H9 (cell line): Measurements from ENCODE around the gene PRR5L. TPM values are rescaled to one million over a fixed set of nuclear protein-coding genes. Genes with fewer than 3 reads are reported as not detected.

ENCODE experiments used
- DNase-seq: peaks from one replicate; pipeline ENCODE4 v3.0.0-alpha.2; 2017
- H2AFZ ChIP-seq: one replicate; pipeline ENCODE4 v1.6.1; 2013; ENCODE audit warnings: mild to moderate bottlenecking, low read length, control low read depth, moderate library complexity
- H2AK5ac ChIP-seq: 2 replicates; pipeline ENCODE4 v1.6.1; 2013; ENCODE audit warnings: low read length, control low read depth, mixed read lengths; ENCODE audit not compliant: insufficient read length
- H2BK120ac ChIP-seq: one replicate; pipeline ENCODE4 v1.6.1; 2013; ENCODE audit warnings: low read depth, mild to moderate bottlenecking, low read length, control low read depth, inconsistent platforms; ENCODE audit not compliant: poor library complexity, severe bottlenecking
- H2BK12ac ChIP-seq: 2 replicates; pipeline ENCODE4 v1.6.1; 2013; ENCODE audit warnings: low read length, control low read depth, mixed read lengths, low read depth; ENCODE audit not compliant: insufficient read length
- H2BK15ac ChIP-seq: 2 replicates; pipeline ENCODE4 v1.6.1; 2013; ENCODE audit warnings: low read depth, low read length, control low read depth
- H2BK20ac ChIP-seq: one replicate; pipeline ENCODE4 v1.6.1; 2013; ENCODE audit warnings: low read depth, mild to moderate bottlenecking, low read length, control low read depth, inconsistent platforms; ENCODE audit not compliant: poor library complexity, severe bottlenecking
- H2BK5ac ChIP-seq: 2 replicates; pipeline ENCODE4 v1.6.1; 2013; ENCODE audit warnings: low read length, control low read depth, mixed read lengths; ENCODE audit not compliant: insufficient read length
- H3K14ac ChIP-seq: 2 replicates; pipeline ENCODE4 v1.6.1; 2013; ENCODE audit warnings: low read length, control low read depth; ENCODE audit not compliant: insufficient read depth
- H3K18ac ChIP-seq: 2 replicates; pipeline ENCODE4 v1.6.1; 2013; ENCODE audit warnings: low read depth, mild to moderate bottlenecking, mixed read lengths, low read length, control low read depth; ENCODE audit not compliant: insufficient read length
- H3K23ac ChIP-seq: 2 replicates; pipeline ENCODE4 v1.6.1; 2013; ENCODE audit warnings: low read length, control low read depth, mixed read lengths, low read depth; ENCODE audit not compliant: insufficient read length
- H3K23me2 ChIP-seq: 2 replicates; pipeline ENCODE4 v1.6.1; 2013; ENCODE audit warnings: low read depth, mild to moderate bottlenecking, mixed read lengths, low read length, control low read depth; ENCODE audit not compliant: insufficient read length, poor library complexity, severe bottlenecking
- H3K27ac ChIP-seq: 2 replicates; pipeline ENCODE4 v1.5.1; 2013; ENCODE audit warnings: low read length, control low read depth, mixed read lengths, low read depth; ENCODE audit not compliant: insufficient read length
- H3K27me3 ChIP-seq: 2 replicates; pipeline ENCODE4 v1.6.1; 2013; ENCODE audit warnings: low read length, control low read depth, inconsistent platforms; ENCODE audit not compliant: insufficient read depth
- H3K4ac ChIP-seq: 2 replicates; pipeline ENCODE4 v1.6.1; 2013; ENCODE audit warnings: low read depth, mild to moderate bottlenecking, control low read depth, inconsistent platforms, low read length, moderate library complexity
- H3K4me1 ChIP-seq: 2 replicates; pipeline ENCODE4 v1.6.1; 2013; ENCODE audit warnings: low read length, control low read depth, inconsistent platforms; ENCODE audit not compliant: insufficient read depth
- H3K4me2 ChIP-seq: 2 replicates; pipeline ENCODE4 v1.6.1; 2013; ENCODE audit warnings: low read length, control low read depth, mixed read lengths; ENCODE audit not compliant: insufficient read length, insufficient read depth
- H3K56ac ChIP-seq: 2 replicates; pipeline ENCODE4 v1.6.1; 2013; ENCODE audit warnings: low read depth, mild to moderate bottlenecking, mixed read lengths, low read length, control low read depth; ENCODE audit not compliant: insufficient read length
- H3K79me1 ChIP-seq: 2 replicates; pipeline ENCODE4 v1.6.1; 2013; ENCODE audit warnings: low read depth, mild to moderate bottlenecking, moderate library complexity, low read length, control low read depth, inconsistent platforms; ENCODE audit not compliant: insufficient read depth, poor library complexity, severe bottlenecking
- H3K79me2 ChIP-seq: 2 replicates; pipeline ENCODE4 v1.6.1; 2013; ENCODE audit warnings: low read length, control low read depth, inconsistent platforms; ENCODE audit not compliant: insufficient read depth
- H3K9ac ChIP-seq: 2 replicates; pipeline ENCODE4 v1.6.1; 2013; ENCODE audit warnings: low read length, control low read depth, mixed read lengths; ENCODE audit not compliant: insufficient read length; ENCODE audit errors: extremely low read depth
- H3K9me3 ChIP-seq: one replicate; pipeline ENCODE4 v1.6.1; 2013; ENCODE audit warnings: low read depth, low read length, inconsistent platforms; ENCODE audit not compliant: control insufficient read depth
- H3T11ph ChIP-seq: one replicate; pipeline ENCODE4 v1.6.1; 2013; ENCODE audit warnings: mild to moderate bottlenecking, low read length, control low read depth, inconsistent platforms
- H4K20me1 ChIP-seq: one replicate; pipeline ENCODE4 v1.6.1; 2013; ENCODE audit not compliant: control insufficient read depth, insufficient read length, insufficient read depth
- H4K5ac ChIP-seq: 2 replicates; pipeline ENCODE4 v1.6.1; 2013; ENCODE audit warnings: low read depth, mild to moderate bottlenecking, mixed read lengths, low read length, control low read depth; ENCODE audit not compliant: insufficient read length
- H4K8ac ChIP-seq: replicated peaks from 2 replicates; pipeline ENCODE4 v1.6.1; 2013; ENCODE audit warnings: low read length, control low read depth, mixed read lengths, low read depth; ENCODE audit not compliant: insufficient read length
- H4K91ac ChIP-seq: 2 replicates; pipeline ENCODE4 v1.6.1; 2013; ENCODE audit warnings: low read depth, mild to moderate bottlenecking, moderate library complexity, mixed read lengths, low read length, control low read depth; ENCODE audit not compliant: insufficient read length
- H3K27ac Mint-ChIP-seq, 3 experiments: 2 replicates in 2 of 3; 3 replicates in 1 of 3; pipeline ENCODE4 v1.8.0; 2020 to 2021; ENCODE audit warnings: mixed read lengths in 3 of 3, mild to moderate bottlenecking in 1 of 3, moderate library complexity in 1 of 3
- H3K27me3 Mint-ChIP-seq: 2 replicates; pipeline ENCODE4 v1.8.0; 2021; ENCODE audit warnings: low read depth, mild to moderate bottlenecking, moderate library complexity, mixed read lengths
- H3K36me3 Mint-ChIP-seq, 3 experiments: 2 replicates in 2 of 3; 3 replicates in 1 of 3; pipeline ENCODE4 v1.8.0; 2020 to 2021; ENCODE audit warnings: low read depth in 3 of 3, mixed read lengths in 3 of 3; ENCODE audit not compliant: insufficient read depth in 1 of 3
- H3K4me1 Mint-ChIP-seq, 2 experiments: 2 replicates each; pipeline ENCODE4 v1.8.0; 2020; ENCODE audit warnings: mixed read lengths in 2 of 2
- H3K4me3 Mint-ChIP-seq, 2 experiments: 2 replicates in 1 of 2; 3 replicates in 1 of 2; pipeline ENCODE4 v1.8.0; 2020 to 2021; ENCODE audit warnings: mild to moderate bottlenecking in 2 of 2, mixed read lengths in 2 of 2, moderate library complexity in 1 of 2
- H3K9me3 Mint-ChIP-seq, 2 experiments: 2 replicates in 1 of 2; 3 replicates in 1 of 2; pipeline ENCODE4 v1.8.0; 2020; ENCODE audit warnings: mild to moderate bottlenecking in 2 of 2, mixed read lengths in 2 of 2, moderate library complexity in 1 of 2
- WGBS: extraction: QIAGEN DNeasy Blood & Tissue Kit; methylation state at CpG from one replicate; pipeline ENCODE4 v1.1.7; 2013; ENCODE audit warnings: missing lambda C conversion rate, low lambda C conversion rate, mixed read lengths; ENCODE audit not compliant: insufficient read length; ENCODE audit errors: extremely low coverage; 5-methylcytosine and 5-hydroxymethylcytosine counted together
- total RNA-seq: library from RNA; stranded (reverse); gene quantifications from 2 replicates; pipeline ENCODE4 v1.2.1, GENCODE V29; 2021
- TF ChIP-seq, protein P1 (sequence below): fragments of 200-600 bp; sonication (generic); conservative IDR thresholded peaks from 3 replicates; pipeline ENCODE4 v1.8.0; 2021; ENCODE audit warnings: antibody characterized with exemption, mild to moderate bottlenecking

PRR5L gene
- total RNA-seq, 1 experiment from 2014 or later = 5.6 TPM

DNA sequence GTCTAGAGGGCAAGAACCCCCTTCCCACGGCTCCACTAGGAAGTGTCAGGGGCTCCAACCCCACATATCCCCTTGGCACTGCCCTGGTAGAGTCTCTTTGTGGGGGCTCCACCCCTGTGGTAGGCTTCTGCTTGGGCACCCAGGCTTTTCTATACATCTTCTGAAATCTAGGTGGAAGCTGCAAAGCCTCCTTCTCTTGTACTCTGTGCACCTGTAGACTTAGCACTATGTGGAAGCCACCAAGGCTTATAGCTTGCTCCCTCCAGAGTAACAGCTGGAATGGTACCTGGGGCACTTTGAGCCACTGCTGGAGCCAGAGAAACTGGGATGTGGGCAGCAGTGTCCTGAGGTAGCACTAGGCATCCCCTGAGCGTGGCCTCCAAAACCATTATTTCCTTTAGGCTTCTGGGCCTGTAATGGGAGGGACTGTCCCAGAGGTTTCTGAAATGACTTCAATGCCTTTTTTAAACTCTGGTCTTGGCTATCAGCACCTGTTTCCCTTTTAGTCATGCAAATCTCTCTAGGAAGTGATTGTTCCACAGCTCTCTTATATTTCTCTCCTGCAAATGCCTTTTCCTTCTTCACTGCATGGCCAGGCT is 145.6 kb downstream of the PRR5L start:
- no peak overlapping the region for H3K23ac ChIP-seq
- H3T11ph ChIP-seq = no peak overlapping the region
- no peak overlapping the region for H3K4me2 ChIP-seq
- H3K27ac Mint-ChIP-seq = no peak overlapping the region
- H3K27ac ChIP-seq = no peak overlapping the region
- H3K27me3 Mint-ChIP-seq = no peaks in the 10 kb centered on the region
- H3K23me2 ChIP-seq = no peaks in the 10 kb centered on the region
- no peaks in the 10 kb centered on the region for H4K20me1 ChIP-seq
- H3K9ac ChIP-seq = no peak overlapping the region
- H4K91ac ChIP-seq = no peak overlapping the region
- no peak overlapping the region for H2AK5ac ChIP-seq
- DNase-seq = no peak
- H2BK12ac ChIP-seq = no peak overlapping the region
- H3K18ac ChIP-seq = no peak overlapping the region
- no peak overlapping the region for H2AFZ ChIP-seq
- H3K79me2 ChIP-seq = no peaks in the 10 kb centered on the region
- H3K56ac ChIP-seq = no peak overlapping the region
- no peaks in the 10 kb centered on the region for H3K9me3 ChIP-seq
- H3K4me1 Mint-ChIP-seq = peaks cover 2% of the 10 kb centered on the region in 2 experiments; a peak in 1 of 4 replicates
- no CpG with 5 or more reads among the region's 2 CpGs for WGBS
- H2BK120ac ChIP-seq = no peak overlapping the region
- peaks cover 0 to 2% of the 10 kb centered on the region in 2 experiments; a peak in 2 of 5 replicates for H3K9me3 Mint-ChIP-seq
- H2BK15ac ChIP-seq = no peak overlapping the region
- no peaks in the 10 kb centered on the region for H3K79me1 ChIP-seq
- H3K4ac ChIP-seq = no peak overlapping the region
- no peaks in the 10 kb centered on the region for H3K27me3 ChIP-seq
- H4K8ac ChIP-seq = no peak overlapping the region
- TF ChIP-seq, protein P1, sequence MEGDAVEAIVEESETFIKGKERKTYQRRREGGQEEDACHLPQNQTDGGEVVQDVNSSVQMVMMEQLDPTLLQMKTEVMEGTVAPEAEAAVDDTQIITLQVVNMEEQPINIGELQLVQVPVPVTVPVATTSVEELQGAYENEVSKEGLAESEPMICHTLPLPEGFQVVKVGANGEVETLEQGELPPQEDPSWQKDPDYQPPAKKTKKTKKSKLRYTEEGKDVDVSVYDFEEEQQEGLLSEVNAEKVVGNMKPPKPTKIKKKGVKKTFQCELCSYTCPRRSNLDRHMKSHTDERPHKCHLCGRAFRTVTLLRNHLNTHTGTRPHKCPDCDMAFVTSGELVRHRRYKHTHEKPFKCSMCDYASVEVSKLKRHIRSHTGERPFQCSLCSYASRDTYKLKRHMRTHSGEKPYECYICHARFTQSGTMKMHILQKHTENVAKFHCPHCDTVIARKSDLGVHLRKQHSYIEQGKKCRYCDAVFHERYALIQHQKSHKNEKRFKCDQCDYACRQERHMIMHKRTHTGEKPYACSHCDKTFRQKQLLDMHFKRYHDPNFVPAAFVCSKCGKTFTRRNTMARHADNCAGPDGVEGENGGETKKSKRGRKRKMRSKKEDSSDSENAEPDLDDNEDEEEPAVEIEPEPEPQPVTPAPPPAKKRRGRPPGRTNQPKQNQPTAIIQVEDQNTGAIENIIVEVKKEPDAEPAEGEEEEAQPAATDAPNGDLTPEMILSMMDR = no peak
- H3K4me3 Mint-ChIP-seq = no peak overlapping the region
- H3K14ac ChIP-seq = no peak overlapping the region
- no peak overlapping the region for H4K5ac ChIP-seq
- H3K36me3 Mint-ChIP-seq = peaks cover 0 to 8% (median 7%) of the 10 kb centered on the region in 3 experiments; a peak in 4 of 7 replicates
- no peak overlapping the region for H2BK20ac ChIP-seq
- no peak overlapping the region for H2BK5ac ChIP-seq
- no peaks in the 10 kb centered on the region for H3K4me1 ChIP-seq
